Keratinocyte (primary cell): ENCODE measurements around the gene UBE2QL1. TPM values are rescaled to one million over a fixed set of nuclear protein-coding genes. Genes with fewer than 3 reads are reported as not detected.

Experiments
- DNase-seq: peaks from one replicate; pipeline ENCODE4 v3.0.0-alpha.2; 2011; ENCODE audit warnings: low read depth, missing footprints, low spot score
- FAIRE-seq: peaks from 2 replicates; lab custom pipeline; 2011; peaks lifted over from hg19 to GRCh38; lab: Jason Lieb, UNC
- H2AFZ ChIP-seq: 2 replicates; pipeline ENCODE4 v1.6.0; 2012; ENCODE audit warnings: low read length, control low read depth, inconsistent platforms; ENCODE audit not compliant: control insufficient read depth
- H3K27ac ChIP-seq: 2 replicates; pipeline ENCODE4 v1.5.1; 2011; ENCODE audit warnings: low read length; ENCODE audit not compliant: control insufficient read depth, insufficient read depth
- H3K27me3 ChIP-seq: 3 replicates; pipeline ENCODE4 v1.6.0; 2011; ENCODE audit warnings: low read length; ENCODE audit not compliant: control insufficient read depth, insufficient read depth; ENCODE audit errors: extremely low read depth
- H3K36me3 ChIP-seq, 2 experiments: 2 replicates in 1 of 2; 3 replicates in 1 of 2; pipeline ENCODE4 v1.5.1; 2011; ENCODE audit warnings: low read length in 2 of 2, mild to moderate bottlenecking in 1 of 2; ENCODE audit not compliant: control insufficient read depth in 2 of 2, insufficient read depth in 2 of 2; ENCODE audit errors: extremely low read depth in 1 of 2
- H3K4me1 ChIP-seq: 3 replicates; pipeline ENCODE4 v1.5.1; 2011; ENCODE audit warnings: low read length; ENCODE audit not compliant: control insufficient read depth, insufficient read depth; ENCODE audit errors: extremely low read depth
- H3K4me2 ChIP-seq: 3 replicates; pipeline ENCODE4 v1.6.0; 2011; ENCODE audit warnings: low read depth, low read length; ENCODE audit not compliant: control insufficient read depth, insufficient read depth; ENCODE audit errors: extremely low read depth
- H3K4me3 ChIP-seq, 3 experiments: fragments of 200-600 bp in 1 of 3; sonication (generic) in 1 of 3; 2 replicates in 2 of 3; 3 replicates in 1 of 3; pipeline ENCODE4 v1.5.1; 2011 to 2016; ENCODE audit warnings: low read length in 3 of 3, mild to moderate bottlenecking in 3 of 3, control low read depth in 2 of 3, inconsistent platforms in 1 of 3, low read depth in 1 of 3, mixed read lengths in 1 of 3, mixed run types in 1 of 3, moderate library complexity in 1 of 3; ENCODE audit not compliant: control insufficient read depth in 2 of 3, insufficient read depth in 2 of 3; ENCODE audit errors: extremely low read depth in 1 of 3
- H3K79me2 ChIP-seq: 2 replicates; pipeline ENCODE4 v1.6.0; 2012; ENCODE audit warnings: low read length; ENCODE audit not compliant: control insufficient read depth, insufficient read depth
- H3K9ac ChIP-seq: 3 replicates; pipeline ENCODE4 v1.6.0; 2011; ENCODE audit warnings: low read length; ENCODE audit not compliant: control insufficient read depth, insufficient read depth; ENCODE audit errors: extremely low read depth
- H3K9me1 ChIP-seq: 3 replicates; pipeline ENCODE4 v1.6.0; 2011; ENCODE audit warnings: low read length; ENCODE audit not compliant: control insufficient read depth, insufficient read depth; ENCODE audit errors: extremely low read depth
- H3K9me3 ChIP-seq: 2 replicates; pipeline ENCODE4 v1.5.1; 2012; ENCODE audit warnings: low read depth, low read length; ENCODE audit not compliant: control insufficient read depth
- H4K20me1 ChIP-seq: 3 replicates; pipeline ENCODE4 v1.6.0; 2011; ENCODE audit warnings: low read length; ENCODE audit not compliant: control insufficient read depth, insufficient read depth; ENCODE audit errors: extremely low read depth
- CTCF ChIP-seq, 3 experiments: IDR thresholded peaks in 1 of 3; conservative IDR thresholded peaks in 1 of 3; optimal IDR thresholded peaks in 1 of 3; 2 replicates in 2 of 3; 3 replicates in 1 of 3; pipeline versions ENCODE3 to v1.5.1; 2011; ENCODE audit warnings: low read length in 3 of 3, mild to moderate bottlenecking in 3 of 3, moderate library complexity in 2 of 3, control low read depth in 1 of 3, inconsistent platforms in 1 of 3; ENCODE audit not compliant: insufficient read depth in 2 of 3; ENCODE audit errors: extremely low read depth in 1 of 3
- EZH2 ChIP-seq: IDR thresholded peaks from one replicate; pipeline ENCODE4 v1.6.1; 2012; ENCODE audit warnings: inconsistent platforms, mild to moderate bottlenecking, low read length, moderate library complexity
- dilution Hi-C: fragments of 300-500 bp; cut with MboI; formaldehyde crosslinking; loops from one replicate; pipeline ENCODE4 v1.7.0; 2020; ENCODE audit warnings: low sequenced_read_pairs; ENCODE audit not compliant: extremely low pct_ligation_motif_present
- polyA plus RNA-seq, 5 experiments: library from polyadenylated mRNA; depleted of rRNA in 3 of 5; stranded (reverse) in 3 of 5; stranded (forward) in 1 of 5; unstranded in 1 of 5; fragments of >200 nt; gene quantifications; 1 replicate in 1 of 5; 2 replicates in 3 of 5; 3 replicates in 1 of 5; pipeline versions ENCODE4 v1.2.1 to v1.2.3, GENCODE V29; 2011 to 2012; ENCODE audit warnings: missing spikeins in 2 of 5, low read depth in 1 of 5, low replicate concordance in 1 of 5

The UBE2QL1 gene
- polyA plus RNA-seq, 1 donor (not counting 4 experiments of a cell fraction or from before 2014, with no cell fraction given), result not detected

GRCh38 chr5:6497262-6497661 lies 48.6 kb downstream of the UBE2QL1 start:
- no peaks in the 10 kb centered on the region for H3K27me3 ChIP-seq
- DNase-seq (no peak), FAIRE-seq (no peak)
- no peaks in the 10 kb centered on the region for H3K9me1 ChIP-seq
- H3K9me3 ChIP-seq, result no peaks in the 10 kb centered on the region
- no peak overlapping the region for H3K4me3 ChIP-seq
- no peak overlapping the region for H3K4me2 ChIP-seq
- H3K79me2 ChIP-seq, result no peaks in the 10 kb centered on the region
- TF ChIP-seq CTCF (optimal IDR thresholded peaks at IDR 0.05 in 1 of 3, IDR thresholded peaks at IDR 0.05 in 1 of 3, conservative IDR thresholded peaks at IDR 0.05 in 1 of 3; ENCODE audit: extremely low read depth in 1 of 3, insufficient read depth in 2 of 3, low read length in 3 of 3) (no peak), EZH2 (no peak)
- H3K4me1 ChIP-seq, result no peaks in the 10 kb centered on the region
- no peak overlapping the region for H3K9ac ChIP-seq
- dilution Hi-C loops, result no loop called here
- H4K20me1 ChIP-seq, result no peaks in the 10 kb centered on the region
- no peak overlapping the region for H3K27ac ChIP-seq
- H2AFZ ChIP-seq, result no peak overlapping the region
- H3K36me3 ChIP-seq, result no peaks in the 10 kb centered on the region

GRCh38 chr5:6498968-6499367 lies 50.3 kb downstream of the UBE2QL1 start:
- FAIRE-seq, result no peak
- no peak overlapping the region for H3K4me3 ChIP-seq
- dilution Hi-C loops, result no loop called here
- TF ChIP-seq CTCF (optimal IDR thresholded peaks at IDR 0.05 in 1 of 3, IDR thresholded peaks at IDR 0.05 in 1 of 3, conservative IDR thresholded peaks at IDR 0.05 in 1 of 3; ENCODE audit: extremely low read depth in 1 of 3, insufficient read depth in 2 of 3, low read length in 3 of 3) (no peak), EZH2 (no peak)
- no peaks in the 10 kb centered on the region for H3K4me1 ChIP-seq
- H2AFZ ChIP-seq, result no peak overlapping the region
- no peak overlapping the region for H3K4me2 ChIP-seq
- H3K9me3 ChIP-seq, result no peaks in the 10 kb centered on the region
- no peak overlapping the region for H3K27ac ChIP-seq
- H3K27me3 ChIP-seq, result no peaks in the 10 kb centered on the region
- no peak overlapping the region for H3K9ac ChIP-seq
- no peaks in the 10 kb centered on the region for H3K36me3 ChIP-seq
- H3K79me2 ChIP-seq, result no peaks in the 10 kb centered on the region
- no peak for DNase-seq
- H4K20me1 ChIP-seq, result no peaks in the 10 kb centered on the region
- no peaks in the 10 kb centered on the region for H3K9me1 ChIP-seq
